HepG2 (cell line): ENCODE measurements around the gene DTWD2.

ENCODE experiments used
- NR2F6 ChIP-seq, 2 experiments: IDR thresholded peaks; 2 replicates each; pipeline ENCODE4 v1.6.1; 2016; ENCODE audit warnings: antibody characterized with exemption in 1 of 2, mild to moderate bottlenecking in 1 of 2
- ZNF644 ChIP-seq: IDR thresholded peaks from 2 replicates; pipeline ENCODE4 v1.6.1; 2016; ENCODE audit warnings: low read depth

DNA sequence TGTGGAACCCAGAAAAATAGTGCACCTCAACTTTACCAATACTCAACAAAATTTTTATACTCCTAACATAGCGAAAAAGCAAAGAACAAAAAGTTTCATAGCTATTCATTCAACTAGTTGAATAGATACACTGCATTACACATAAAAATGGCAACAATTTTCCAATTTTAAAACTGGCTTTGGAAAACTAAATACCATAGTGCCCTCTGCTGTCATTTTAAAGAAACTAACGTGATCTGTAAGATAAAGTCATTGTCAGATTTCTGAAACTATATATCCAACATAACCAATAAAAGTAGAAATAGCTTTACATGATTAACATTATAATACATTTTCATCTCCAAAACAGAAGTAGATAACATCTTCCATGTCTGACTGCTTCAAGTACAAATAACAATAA, 31.6 kb downstream of the DTWD2 start:
- no peak for TF ChIP-seq ZNF644 (CRISPR knock-in tag)
- no peak for TF ChIP-seq NR2F6 (IDR thresholded peaks at IDR 0.05)
- no peak for TF ChIP-seq NR2F6 (CRISPR knock-in tag; IDR thresholded peaks at IDR 0.05)
